ENCODE data around the gene PHF21B. TPM values are rescaled to one million over a fixed set of nuclear protein-coding genes. Genes with fewer than 3 reads are reported as not detected.

PHF21B gene
- total and polyA plus RNA-seq, 2 donors (not counting 3 experiments of a cell fraction or from before 2014, with no cell fraction given): not detected

DNA sequence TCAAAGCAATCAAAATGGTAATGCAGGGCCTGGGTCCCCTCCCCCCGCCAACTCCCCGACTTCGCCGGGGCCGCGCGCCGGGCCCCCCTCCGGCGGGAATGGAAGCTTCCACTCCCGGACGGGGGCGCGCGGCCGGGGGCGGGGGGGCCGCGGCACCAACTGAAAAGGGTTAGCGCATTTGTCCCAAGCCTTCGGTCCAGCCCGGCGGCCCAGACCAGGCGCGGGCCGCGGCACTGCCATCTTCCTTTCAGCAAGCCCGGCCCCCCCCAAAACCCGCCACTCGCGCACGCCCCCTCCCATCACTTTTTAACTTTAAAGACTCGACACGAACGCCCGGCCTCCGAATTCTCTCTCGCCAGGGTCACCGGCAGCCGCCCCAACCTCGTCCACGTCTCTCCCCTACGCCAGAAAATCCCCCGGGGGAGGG is 2.8 kb downstream of the PHF21B start:
- BruUV-seq (replicated peaks): no TSS peak
- POLR2A ChIA-PET: no interaction called here
- H3K27me3 ChIP-seq (ENCODE audit: control insufficient read depth in 2 of 2, insufficient read depth in 2 of 2, low read length in 2 of 2): peaks cover 43 to 47% of the 10 kb centered on the region in 2 experiments
- TF ChIP-seq GATA2 (IDR thresholded peaks at IDR 0.05; ENCODE audit: insufficient read depth, insufficient read length, low read depth, low read length) (no peak), EZH2 (IDR thresholded peaks at IDR 0.05; ENCODE audit: borderline replicate concordance, low read depth, low read length, severe bottlenecking) (peak; percentile 55)
- CTCF ChIA-PET: no interaction called here
- no peak overlapping the region for H2AFZ ChIP-seq (ENCODE audit: low read depth, low read length)
- H3K4me1 ChIP-seq (ENCODE audit: control insufficient read depth, extremely low read depth, insufficient read depth, low read length): peaks cover 10% of the 10 kb centered on the region
- H3K9me1 ChIP-seq (replicated peaks; ENCODE audit: control insufficient read depth, extremely low read depth, insufficient read depth, low read length): no peaks in the 10 kb centered on the region
- no peak overlapping the region for H3K4me3 ChIP-seq (replicated peaks in 1 of 3; ENCODE audit: insufficient read depth in 1 of 3, low read depth in 1 of 3, low read length in 3 of 3)
- FAIRE-seq: no peak
- no peaks in the 10 kb centered on the region for H4K20me1 ChIP-seq (replicated peaks; ENCODE audit: control insufficient read depth, extremely low read depth, insufficient read depth, low read length)
- H3K27ac ChIP-seq (ENCODE audit: insufficient read depth, low read depth, low read length): no peak overlapping the region
- no peak overlapping the region for H3K9ac ChIP-seq (replicated peaks; ENCODE audit: extremely low read depth, insufficient read depth, low read length)
- H3K9me3 ChIP-seq (replicated peaks; ENCODE audit: control insufficient read depth, insufficient read depth, low read length): no peaks in the 10 kb centered on the region
- intact Hi-C loops (cut with micrococcal nuclease): no loop called here
- H3K4me2 ChIP-seq (ENCODE audit: insufficient read depth, low read length): no peak overlapping the region
- no peaks in the 10 kb centered on the region for H3K36me3 ChIP-seq (ENCODE audit: control insufficient read depth in 2 of 2, extremely low read depth in 1 of 2, insufficient read depth in 2 of 2, low read length in 2 of 2)
- H3K79me2 ChIP-seq (ENCODE audit: control insufficient read depth, insufficient read depth, low read length): no peaks in the 10 kb centered on the region
- dilution Hi-C loops (cut with MboI; ENCODE audit: extremely low pct_ligation_motif_present, low sequenced_read_pairs): no loop called here
- no peak for DNase-seq (ENCODE audit: low read depth, low spot score)

DNA sequence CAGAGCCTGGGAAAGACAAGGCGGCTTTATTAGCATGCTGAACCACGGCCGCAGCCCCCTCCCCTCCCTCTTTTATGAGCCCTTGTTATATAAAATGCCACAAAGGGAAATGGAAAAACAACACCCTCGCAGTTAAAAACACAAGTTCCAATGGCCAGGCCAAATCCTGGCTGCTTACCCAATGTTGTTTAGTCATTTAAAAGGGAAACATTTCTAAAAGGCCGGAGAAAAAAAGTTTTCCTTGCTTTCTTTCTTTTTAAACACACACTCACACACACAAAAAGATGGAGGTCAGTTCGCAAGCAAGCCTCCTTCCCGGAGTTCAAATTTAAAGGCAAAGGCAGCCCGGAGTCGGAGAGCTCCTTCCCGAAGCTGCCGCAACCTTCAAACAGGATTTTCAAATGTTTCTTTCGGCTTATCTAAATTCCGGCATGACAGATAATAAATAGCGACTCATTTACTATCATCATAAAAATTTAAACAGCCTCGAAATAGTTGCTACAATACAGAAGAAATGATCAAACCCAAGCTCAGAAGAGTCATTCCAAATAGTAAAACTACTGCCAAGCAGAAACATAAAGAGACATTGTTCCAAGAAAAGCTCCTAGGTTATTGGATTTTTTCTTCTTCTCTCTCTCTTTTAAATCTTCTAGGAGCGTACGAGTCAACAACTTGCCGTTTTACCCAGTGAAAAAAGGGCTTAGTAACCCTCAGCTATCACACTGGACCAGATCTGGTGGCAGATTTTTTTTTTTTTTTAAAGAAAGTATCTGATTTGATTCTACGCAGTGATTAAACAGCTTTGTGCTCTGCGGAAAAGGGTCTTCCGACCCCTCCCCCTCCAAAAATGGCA is 3.5 kb downstream of the PHF21B start:
- TF ChIP-seq EZH2 (IDR thresholded peaks at IDR 0.05; ENCODE audit: borderline replicate concordance, low read depth, low read length, severe bottlenecking) (peak; percentile 79), GATA2 (IDR thresholded peaks at IDR 0.05; ENCODE audit: insufficient read depth, insufficient read length, low read depth, low read length) (no peak)
- TF ChIP-seq, protein P1, sequence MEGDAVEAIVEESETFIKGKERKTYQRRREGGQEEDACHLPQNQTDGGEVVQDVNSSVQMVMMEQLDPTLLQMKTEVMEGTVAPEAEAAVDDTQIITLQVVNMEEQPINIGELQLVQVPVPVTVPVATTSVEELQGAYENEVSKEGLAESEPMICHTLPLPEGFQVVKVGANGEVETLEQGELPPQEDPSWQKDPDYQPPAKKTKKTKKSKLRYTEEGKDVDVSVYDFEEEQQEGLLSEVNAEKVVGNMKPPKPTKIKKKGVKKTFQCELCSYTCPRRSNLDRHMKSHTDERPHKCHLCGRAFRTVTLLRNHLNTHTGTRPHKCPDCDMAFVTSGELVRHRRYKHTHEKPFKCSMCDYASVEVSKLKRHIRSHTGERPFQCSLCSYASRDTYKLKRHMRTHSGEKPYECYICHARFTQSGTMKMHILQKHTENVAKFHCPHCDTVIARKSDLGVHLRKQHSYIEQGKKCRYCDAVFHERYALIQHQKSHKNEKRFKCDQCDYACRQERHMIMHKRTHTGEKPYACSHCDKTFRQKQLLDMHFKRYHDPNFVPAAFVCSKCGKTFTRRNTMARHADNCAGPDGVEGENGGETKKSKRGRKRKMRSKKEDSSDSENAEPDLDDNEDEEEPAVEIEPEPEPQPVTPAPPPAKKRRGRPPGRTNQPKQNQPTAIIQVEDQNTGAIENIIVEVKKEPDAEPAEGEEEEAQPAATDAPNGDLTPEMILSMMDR (IDR thresholded peaks at IDR 0.05; ENCODE audit: extremely low read depth in 1 of 2, insufficient read depth in 1 of 2, low read depth in 1 of 2, low read length in 2 of 2): no peak
- H4K20me1 ChIP-seq (replicated peaks; ENCODE audit: control insufficient read depth, extremely low read depth, insufficient read depth, low read length): no peaks in the 10 kb centered on the region
- H3K27me3 ChIP-seq (ENCODE audit: control insufficient read depth in 2 of 2, insufficient read depth in 2 of 2, low read length in 2 of 2): peaks cover 37 to 44% of the 10 kb centered on the region in 2 experiments
- no peaks in the 10 kb centered on the region for H3K9me1 ChIP-seq (replicated peaks; ENCODE audit: control insufficient read depth, extremely low read depth, insufficient read depth, low read length)
- no peaks in the 10 kb centered on the region for H3K9me3 ChIP-seq (replicated peaks; ENCODE audit: control insufficient read depth, insufficient read depth, low read length)
- ChIA-PET POLR2A (no interaction called here), CTCF (no interaction called here)
- peaks cover 10% of the 10 kb centered on the region for H3K4me1 ChIP-seq (ENCODE audit: control insufficient read depth, extremely low read depth, insufficient read depth, low read length)
- dilution Hi-C loops (cut with MboI; ENCODE audit: extremely low pct_ligation_motif_present, low sequenced_read_pairs): no loop called here
- H3K4me3 ChIP-seq (replicated peaks in 1 of 3; ENCODE audit: insufficient read depth in 1 of 3, low read depth in 1 of 3, low read length in 3 of 3): no peak overlapping the region
- H3K9ac ChIP-seq (replicated peaks; ENCODE audit: extremely low read depth, insufficient read depth, low read length): no peak overlapping the region
- H3K36me3 ChIP-seq (ENCODE audit: control insufficient read depth in 2 of 2, extremely low read depth in 1 of 2, insufficient read depth in 2 of 2, low read length in 2 of 2): no peaks in the 10 kb centered on the region
- DNase-seq (ENCODE audit: low read depth, low spot score) (no peak), FAIRE-seq (peak; percentile 56)
- no peaks in the 10 kb centered on the region for H3K79me2 ChIP-seq (ENCODE audit: control insufficient read depth, insufficient read depth, low read length)
- no peak overlapping the region for H3K27ac ChIP-seq (ENCODE audit: insufficient read depth, low read depth, low read length)
- intact Hi-C loops (cut with micrococcal nuclease): no loop called here
- no peak overlapping the region for H3K4me2 ChIP-seq (ENCODE audit: insufficient read depth, low read length)
- H2AFZ ChIP-seq (ENCODE audit: low read depth, low read length): no peak overlapping the region
- BruUV-seq (replicated peaks): no TSS peak
